Thymus (tissue), 11 donors: ENCODE results near the gene ATP10B. TPM values are rescaled to one million over a fixed set of nuclear protein-coding genes. Genes with fewer than 3 reads are reported as not detected.

Source experiments
- DNase-seq, 9 donors: peaks; one replicate each; pipeline ENCODE4 v3.0.0-alpha.2; 2013; ENCODE audit warnings: low spot score in 9 of 9, low read depth in 6 of 9, missing footprints in 1 of 9
- H3K27ac ChIP-seq, 2 donors: one replicate each; pipeline ENCODE4 v1.5.1; 2013; ENCODE audit warnings: control low read depth in 1 of 2, low read depth in 1 of 2, low read length in 1 of 2, mild to moderate bottlenecking in 1 of 2, moderate library complexity in 1 of 2
- H3K27me3 ChIP-seq, 2 donors: one replicate each; pipeline ENCODE4 v1.5.1; 2013; ENCODE audit warnings: low read length in 1 of 2; ENCODE audit not compliant: control insufficient read depth in 2 of 2, insufficient read depth in 1 of 2
- H3K36me3 ChIP-seq, 2 donors: one replicate each; pipeline ENCODE4 v1.5.1; 2013; ENCODE audit warnings: low read length in 1 of 2, mild to moderate bottlenecking in 1 of 2, moderate library complexity in 1 of 2; ENCODE audit not compliant: control insufficient read depth in 2 of 2, insufficient read depth in 2 of 2
- H3K4me1 ChIP-seq, 2 donors: one replicate each; pipeline ENCODE4 v1.5.1; 2013; ENCODE audit warnings: low read length in 2 of 2; ENCODE audit not compliant: control insufficient read depth in 2 of 2, insufficient read depth in 2 of 2
- H3K4me3 ChIP-seq, 2 donors: one replicate each; pipeline ENCODE4 v1.5.1; 2013; ENCODE audit warnings: low read length in 2 of 2, control low read depth in 1 of 2, mild to moderate bottlenecking in 1 of 2
- H3K9me3 ChIP-seq, 2 donors: one replicate each; pipeline ENCODE4 v1.5.1; 2013; ENCODE audit warnings: low read length in 1 of 2, mild to moderate bottlenecking in 1 of 2; ENCODE audit not compliant: control insufficient read depth in 2 of 2, insufficient read depth in 1 of 2
- WGBS: extraction: QIAGEN DNeasy Blood & Tissue Kit; methylation state at CpG from one replicate; pipeline ENCODE4 v1.1.7; 2013; 5-methylcytosine and 5-hydroxymethylcytosine counted together
- polyA plus RNA-seq: library from polyadenylated mRNA; stranded (reverse); fragments of 200-250 nt; gene quantifications from one replicate; pipeline ENCODE4 v1.2.3, GENCODE V29; 2013
- total RNA-seq: library from RNA; stranded (reverse); fragments of 120-200 nt; gene quantifications from one replicate; pipeline ENCODE4 v1.2.4, GENCODE V29; 2013
- donor health status: healthy.

ATP10B gene
- total and polyA plus RNA-seq, 2 donors, result 2.6 to 10.1 TPM

DNA sequence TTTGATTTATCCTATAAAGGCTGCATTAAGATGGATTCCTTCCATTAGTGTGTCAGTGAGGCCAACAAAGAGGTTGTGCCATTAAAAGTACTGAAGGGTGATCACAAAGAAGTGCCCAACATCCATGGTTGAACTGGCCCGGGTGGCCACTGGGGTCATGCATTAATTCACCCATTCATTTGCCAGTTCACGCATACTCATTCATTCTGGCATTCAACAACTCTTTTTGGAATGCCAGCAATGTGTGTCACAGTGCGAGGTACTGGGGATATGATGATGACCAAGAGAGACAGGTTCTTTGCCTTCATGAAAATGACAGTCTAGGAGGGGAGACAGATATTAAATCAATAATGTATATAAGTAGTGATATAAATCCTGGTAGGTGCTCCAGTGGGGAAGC, 337.1 kb downstream of the ATP10B start:
- no peaks in the 10 kb centered on the region for H3K9me3 ChIP-seq
- H3K27me3 ChIP-seq, result no peaks in the 10 kb centered on the region
- no peak overlapping the region for H3K4me3 ChIP-seq
- no peaks in the 10 kb centered on the region for H3K4me1 ChIP-seq
- 95% methylated on average over 3 of the region's 3 CpGs for WGBS
- no peak for DNase-seq
- H3K36me3 ChIP-seq, result no peaks in the 10 kb centered on the region
- H3K27ac ChIP-seq, result no peak overlapping the region

- Histone ChIP-seq H3K27ac (no peak overlapping the region), H3K4me3 (no peak overlapping the region), H3K9me3 (no peaks in the 10 kb centered on the region), H3K36me3 (no peaks in the 10 kb centered on the region), H3K4me1 (no peaks in the 10 kb centered on the region), H3K27me3 (no peaks in the 10 kb centered on the region)
- 96% methylated on average over 2 of the region's 2 CpGs for WGBS
- DNase-seq, result no peak
These were observed 337.8 kb downstream of the ATP10B start for GRCh38 chr5:160514191-160514590.

DNA sequence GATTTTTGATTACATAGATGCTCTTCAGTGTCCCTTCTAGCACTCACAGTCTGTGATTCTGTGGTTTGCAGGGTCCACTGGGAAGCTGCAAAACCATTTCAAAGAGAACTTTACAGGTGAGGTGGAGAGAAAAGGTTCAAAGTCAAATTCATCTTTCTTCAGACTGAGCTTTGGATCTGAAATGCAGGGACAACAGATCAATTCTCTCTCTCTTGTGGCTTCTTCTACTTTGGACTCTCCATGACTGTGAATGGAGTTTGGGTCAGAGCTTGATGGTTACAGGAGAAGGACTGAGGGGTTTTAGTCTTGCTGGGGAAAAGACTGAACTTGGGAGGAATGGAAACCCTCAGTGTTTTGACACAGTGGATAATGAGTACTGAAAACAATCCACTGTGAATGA, 338.5 kb downstream of the ATP10B start:
- no peak for DNase-seq
- H3K36me3 ChIP-seq, result no peaks in the 10 kb centered on the region
- H3K27ac ChIP-seq, result no peak overlapping the region
- no peaks in the 10 kb centered on the region for H3K9me3 ChIP-seq
- no peaks in the 10 kb centered on the region for H3K27me3 ChIP-seq
- no peaks in the 10 kb centered on the region for H3K4me1 ChIP-seq
- H3K4me3 ChIP-seq, result no peak overlapping the region
